ENCODE measurements around the gene IGSF22.

The IGSF22 gene

DNA sequence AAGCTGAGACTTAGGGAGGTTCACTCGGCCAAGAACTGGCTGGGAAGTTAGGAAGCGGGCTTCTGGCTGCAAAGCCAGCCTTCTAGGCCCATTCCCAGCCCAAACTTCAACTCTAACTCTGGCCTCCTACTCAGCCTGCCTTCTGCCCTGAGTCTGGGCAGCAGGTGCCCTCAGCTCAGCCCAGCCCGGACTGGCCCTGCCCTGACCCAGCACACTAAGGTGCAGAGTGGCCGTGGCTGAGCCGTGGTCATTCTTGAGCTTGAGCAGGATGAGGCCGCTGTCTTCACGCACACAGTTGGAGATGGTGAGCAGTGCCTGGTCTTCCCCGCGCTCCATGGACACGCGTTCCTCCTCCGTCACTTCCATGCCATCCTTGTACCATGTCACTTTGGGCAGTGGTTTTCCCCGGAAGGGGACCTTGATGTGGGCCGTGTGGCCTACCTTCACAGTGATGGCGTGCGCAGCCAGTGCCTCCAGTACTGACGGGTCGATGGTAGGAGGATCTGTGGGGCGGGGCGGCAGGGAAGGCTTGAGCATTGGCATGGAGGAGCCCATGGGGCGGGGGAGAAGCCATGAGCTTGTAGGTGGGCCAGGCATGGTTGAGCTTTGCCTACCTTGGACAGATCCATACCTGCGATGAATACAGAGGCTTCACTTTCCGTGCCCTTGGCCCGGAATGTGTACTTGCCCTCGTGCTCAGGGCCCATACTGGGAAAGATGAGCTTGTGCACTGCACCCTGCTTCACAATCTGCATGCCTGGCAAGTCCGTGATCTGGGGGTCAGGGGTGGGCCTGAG, 12.1 kb downstream of the IGSF22 start:
- no peak for DNase-seq (ENCODE audit: low read depth in 2 of 2)

DNA sequence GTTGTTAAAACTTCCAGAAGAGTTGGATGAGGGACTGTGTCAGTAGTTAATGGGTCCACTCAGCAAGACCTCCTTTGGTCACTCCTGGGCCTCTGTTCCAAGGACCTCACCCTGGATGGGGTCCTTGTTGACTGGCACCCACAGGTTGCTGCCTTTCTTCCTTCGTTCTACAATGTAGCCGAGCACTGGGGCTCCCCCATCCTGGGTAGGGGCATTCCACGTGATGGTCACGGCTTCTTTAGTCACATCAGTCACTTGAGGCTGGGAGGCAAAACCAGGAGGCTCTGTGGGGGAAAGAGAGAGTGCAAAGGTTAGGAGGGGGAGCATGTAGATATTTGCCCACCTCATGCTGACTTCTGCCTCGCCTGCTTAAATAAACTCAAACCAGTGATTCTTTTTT, 15.4 kb downstream of the IGSF22 start:
- no peak for DNase-seq (ENCODE audit: low read depth in 2 of 2)

GRCh38 chr11:18709414-18709813, 16.6 kb downstream of the IGSF22 start:
- DNase-seq (ENCODE audit: low read depth in 2 of 2), result no peak

- no peak for DNase-seq (ENCODE audit: low read depth in 2 of 2)
Observed at GRCh38 chr11:18707811-18708340, 18.1 kb downstream of the IGSF22 start.

DNA sequence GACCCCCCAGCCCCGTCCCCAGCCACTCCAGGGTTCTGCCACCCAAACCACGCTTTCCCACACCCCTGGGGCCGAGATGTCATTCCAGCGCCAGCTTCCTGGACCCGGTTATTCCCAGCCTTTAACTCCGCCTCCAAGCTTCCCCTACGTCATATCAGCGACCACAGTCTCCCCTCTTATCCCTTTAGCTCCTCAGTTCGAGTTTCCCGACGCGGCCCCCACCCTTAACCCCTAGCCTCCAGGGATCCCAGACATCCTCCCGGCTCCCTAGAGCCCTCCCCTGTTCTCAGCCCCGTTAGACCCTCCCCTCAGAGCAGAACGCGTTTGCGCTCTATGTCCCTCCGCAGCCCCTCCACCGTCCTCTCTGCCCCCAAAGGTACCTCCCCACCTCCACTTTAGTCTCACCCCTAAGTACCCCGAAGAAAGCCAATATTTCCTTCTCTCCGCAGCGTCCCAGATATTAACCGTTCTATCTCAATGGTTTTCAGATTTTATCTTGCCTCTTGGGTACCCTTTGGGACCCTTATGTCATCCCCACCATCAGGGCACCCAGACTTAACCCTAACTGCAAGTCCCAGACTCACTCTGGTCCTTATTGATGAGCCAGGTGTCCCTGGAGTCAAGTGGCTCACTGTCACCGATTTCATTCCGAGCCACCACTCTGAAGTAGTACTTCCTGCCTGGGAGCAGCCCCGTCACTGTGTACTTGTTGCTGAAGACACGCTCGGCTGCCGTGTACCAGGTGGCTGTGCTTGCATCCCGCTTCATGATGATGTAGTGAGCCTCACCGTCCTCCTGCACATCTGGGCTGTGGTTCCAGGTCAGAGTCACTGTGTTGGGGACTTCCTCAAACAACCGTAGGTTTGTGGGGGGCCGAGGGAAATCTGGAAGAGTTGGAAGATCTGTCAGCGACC, 19.4 kb downstream of the IGSF22 start:
- no peak for DNase-seq (ENCODE audit: low read depth in 2 of 2)

GRCh38 chr11:18705651-18706281, 20.2 kb downstream of the IGSF22 start:
- DNase-seq (ENCODE audit: low read depth in 2 of 2), result no peak

GRCh38 chr11:18704698-18705097, 21.3 kb downstream of the IGSF22 start:
- DNase-seq (ENCODE audit: low read depth in 2 of 2), result no peak

DNA sequence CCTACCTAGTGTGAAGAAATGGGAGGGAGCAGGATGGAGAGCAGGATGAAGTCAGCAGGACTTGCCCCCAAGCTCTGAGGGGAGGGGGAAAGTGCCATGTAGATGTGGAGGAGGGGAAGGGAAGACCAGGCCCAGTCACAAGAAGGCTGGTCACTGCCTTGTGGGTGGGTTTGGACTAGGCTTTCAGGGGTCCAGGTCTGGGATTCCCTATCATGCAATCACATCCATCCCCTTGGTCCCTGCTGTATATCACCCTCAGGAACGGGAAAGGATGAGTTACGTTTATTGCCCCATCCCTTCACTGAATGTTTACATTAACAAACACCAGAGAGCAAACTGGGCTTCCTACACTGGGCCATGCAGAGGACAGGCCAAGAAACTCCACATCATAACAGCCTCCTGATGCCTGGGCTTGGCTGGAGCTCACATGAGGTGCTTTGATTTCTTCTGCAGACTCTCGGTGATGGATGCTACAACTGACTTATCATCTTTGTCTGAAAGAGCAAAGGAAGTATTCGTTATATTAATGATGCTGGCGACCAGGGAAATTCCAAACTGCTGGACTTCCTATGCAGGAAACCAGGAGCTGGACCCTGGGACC, 21.8 kb downstream of the IGSF22 start:
- no peak for DNase-seq (ENCODE audit: low read depth in 2 of 2)

- no peak for DNase-seq (ENCODE audit: low read depth in 2 of 2)
Observed at GRCh38 chr11:18703001-18703763, 22.8 kb downstream of the IGSF22 start.

DNA sequence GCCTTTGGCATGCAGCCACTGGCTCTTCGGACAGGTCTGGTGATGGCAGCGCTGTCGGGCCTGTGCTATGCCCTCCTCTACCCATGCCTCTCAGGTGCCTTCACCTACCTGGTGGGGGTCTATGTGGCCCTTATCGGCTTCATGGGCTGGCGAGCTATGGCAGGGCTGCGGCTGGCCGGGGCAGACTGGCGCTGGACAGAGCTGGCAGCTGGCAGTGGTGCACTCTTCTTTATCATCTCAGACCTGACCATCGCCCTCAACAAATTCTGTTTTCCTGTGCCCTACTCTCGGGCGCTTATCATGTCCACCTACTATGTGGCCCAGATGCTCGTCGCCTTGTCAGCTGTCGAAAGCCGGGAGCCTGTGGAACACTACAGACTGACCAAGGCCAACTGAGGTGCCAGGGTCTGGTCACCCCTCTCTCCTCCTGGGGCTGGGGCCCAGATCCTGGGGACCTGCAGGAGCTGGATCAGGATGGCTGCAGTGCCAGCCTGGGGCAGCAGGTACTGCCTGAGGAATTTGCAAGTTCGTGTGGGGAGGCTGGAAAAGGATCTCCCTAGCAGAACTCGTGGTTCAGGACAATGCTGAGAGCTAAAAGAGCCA, 24.3 kb downstream of the IGSF22 start:
- DNase-seq (ENCODE audit: low read depth in 2 of 2), result no peak

GRCh38 chr11:18700872-18701271, 25.1 kb downstream of the IGSF22 start:
- no peak for DNase-seq (ENCODE audit: low read depth in 2 of 2)

DNA sequence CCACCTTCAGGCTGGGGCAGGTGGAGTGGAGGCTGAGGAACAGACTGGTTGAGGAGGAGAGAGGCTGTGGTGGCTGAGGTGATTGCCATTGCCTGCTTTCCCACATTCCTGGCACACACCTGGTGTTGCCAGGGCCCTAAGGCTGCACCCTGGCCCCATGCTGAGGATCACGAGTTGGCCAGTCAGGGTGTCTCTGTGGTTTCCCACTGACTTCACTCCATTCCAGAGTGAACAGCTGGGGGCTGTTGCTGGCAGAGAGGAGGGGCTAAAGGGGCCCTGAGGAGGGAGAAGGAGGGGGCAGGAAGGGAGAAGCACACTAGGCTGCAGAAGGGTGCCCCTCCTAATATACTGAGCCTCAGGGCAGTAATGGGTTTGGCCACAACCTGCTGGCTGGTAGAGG, 25.6 kb downstream of the IGSF22 start:
- no peak for DNase-seq (ENCODE audit: low read depth in 2 of 2)

- no peak for DNase-seq (ENCODE audit: low read depth in 2 of 2)
Observed at GRCh38 chr11:18699848-18700261, 26.1 kb downstream of the IGSF22 start.

DNA sequence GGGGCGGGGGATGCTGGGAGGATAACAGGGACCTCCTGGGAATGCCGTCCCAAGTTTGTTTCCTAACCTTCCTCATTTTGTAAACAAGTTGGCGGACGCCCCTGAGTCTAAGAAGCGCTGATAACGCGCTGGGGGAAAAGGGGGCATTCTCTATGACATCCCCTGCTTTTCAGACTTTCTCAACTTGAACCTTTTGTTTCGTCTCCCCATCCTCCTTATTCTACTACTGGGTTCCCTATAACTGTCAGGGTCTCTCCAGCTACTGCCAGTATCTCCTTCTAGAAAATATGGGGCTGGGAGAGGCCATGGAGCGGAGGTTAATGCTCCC, 26.8 kb downstream of the IGSF22 start:
- DNase-seq (ENCODE audit: low read depth in 2 of 2), result no peak

- peak; percentile 76 to 79 for DNase-seq (ENCODE audit: low read depth in 2 of 2)
Observed at GRCh38 chr11:18698341-18699268, 27.4 kb downstream of the IGSF22 start, which contains the start of gene TMEM86A. Gene TMEM86A (plus strand): TSS chr11:18698779. CDS start chr11:18698887, 108 bp downstream.

GRCh38 chr11:18697576-18697975, 28.4 kb downstream of the IGSF22 start:
- no peak for DNase-seq (ENCODE audit: low read depth in 2 of 2)

DNA sequence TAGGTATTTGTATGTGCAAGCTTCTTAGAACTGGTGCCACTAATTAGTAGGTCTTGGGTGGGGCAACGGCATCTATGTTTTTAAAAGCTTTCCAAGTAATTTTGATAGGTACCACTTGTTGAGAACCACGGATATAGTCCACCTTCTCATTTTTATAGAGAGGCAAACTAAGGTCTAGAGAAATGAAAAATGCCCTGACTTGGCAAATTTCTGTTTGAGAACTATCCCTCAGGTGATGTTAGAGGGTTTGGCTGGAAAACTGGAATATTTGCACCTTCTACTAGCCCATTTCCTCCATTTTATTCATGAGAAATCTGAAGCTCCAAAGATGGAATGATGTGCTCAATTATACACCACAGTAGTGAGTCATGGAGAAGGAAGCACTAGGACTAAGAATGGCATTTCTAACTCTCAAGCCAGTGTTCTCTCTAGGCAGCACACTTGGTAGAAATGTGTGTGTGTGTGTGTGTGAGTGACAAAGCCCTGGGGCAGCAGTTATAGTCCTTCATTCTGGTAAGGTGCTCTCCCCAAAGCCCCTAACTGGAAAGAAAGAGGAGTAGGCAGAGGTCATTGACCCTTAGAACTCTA, 29.3 kb downstream of the IGSF22 start:
- DNase-seq (ENCODE audit: low read depth in 2 of 2), result no peak

DNA sequence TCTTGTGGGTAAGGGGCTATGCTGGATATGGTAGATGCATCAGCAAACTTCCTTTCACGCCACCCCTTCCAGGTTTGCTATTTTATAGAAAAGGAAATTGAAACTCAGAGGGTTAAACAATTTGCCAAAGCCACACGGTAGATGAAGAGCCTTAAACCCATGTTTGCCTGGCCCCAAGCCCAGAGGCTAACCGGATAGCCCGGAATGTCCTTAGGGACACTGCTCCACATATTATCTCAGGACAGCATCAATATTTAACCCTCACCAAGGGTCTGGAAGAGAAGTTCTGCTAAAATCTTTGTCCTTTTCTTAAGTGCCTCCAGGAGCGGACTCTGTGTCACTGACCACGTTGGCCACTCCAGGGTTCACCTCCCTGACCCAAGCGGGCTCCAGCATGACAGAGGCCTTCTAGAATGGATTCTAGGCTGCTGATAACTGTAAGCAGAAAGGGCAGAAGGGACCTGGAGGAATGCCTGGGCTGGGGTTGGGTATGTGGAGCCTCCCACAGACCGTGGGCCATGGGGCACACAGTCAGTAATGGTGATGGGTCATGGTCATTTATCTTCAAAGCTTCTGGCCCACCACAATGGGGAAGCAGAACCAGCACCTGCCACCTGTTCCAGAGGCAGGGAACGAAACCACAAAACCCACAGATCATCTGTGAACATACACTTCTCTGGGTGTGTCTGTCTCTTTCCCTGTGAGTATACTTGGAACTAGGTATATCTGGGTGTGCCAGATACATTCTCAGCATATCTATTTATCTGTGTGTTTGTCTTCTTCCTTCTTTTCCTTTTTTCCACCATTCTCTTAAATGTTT, 32.8 kb downstream of the IGSF22 start:
- no peak for DNase-seq (ENCODE audit: low read depth in 2 of 2)
